ENCODE measurements around the gene KLHL41.
"Not testable (repeated sequence)": the region's sequence is repeated elsewhere in the genome, so short reads cannot be mapped to it uniquely, and the experiment has no call there.

KLHL41 gene

GRCh38 chr2:169571571-169571970 lies 62.1 kb downstream of the KLHL41 start:
- in situ Hi-C loops (cut with MboI; ENCODE audit: low sequenced_read_pairs): no loop called here

- in situ Hi-C loops (cut with MboI; ENCODE audit: low sequenced_read_pairs): no loop called here
Measured at GRCh38 chr2:169572189-169572588, 62.7 kb downstream of the KLHL41 start.

DNA sequence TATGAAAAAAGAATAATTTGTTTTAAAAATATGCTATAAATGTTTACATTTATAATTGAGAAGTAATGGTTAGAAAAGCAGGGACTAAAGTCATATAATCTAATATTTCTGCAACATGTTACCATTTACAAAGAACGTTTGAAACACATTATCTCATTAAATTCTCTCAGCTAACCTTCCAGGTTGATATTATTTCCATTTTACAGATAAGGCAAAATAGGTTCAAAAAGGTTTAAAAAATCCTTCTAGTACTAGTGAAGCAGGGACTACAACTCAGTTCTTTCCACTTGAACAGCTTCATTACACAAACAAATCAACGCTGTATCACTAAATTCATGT lies 63.3 kb downstream of the KLHL41 start:
- in situ Hi-C loops (cut with MboI; ENCODE audit: low sequenced_read_pairs): no loop called here

DNA sequence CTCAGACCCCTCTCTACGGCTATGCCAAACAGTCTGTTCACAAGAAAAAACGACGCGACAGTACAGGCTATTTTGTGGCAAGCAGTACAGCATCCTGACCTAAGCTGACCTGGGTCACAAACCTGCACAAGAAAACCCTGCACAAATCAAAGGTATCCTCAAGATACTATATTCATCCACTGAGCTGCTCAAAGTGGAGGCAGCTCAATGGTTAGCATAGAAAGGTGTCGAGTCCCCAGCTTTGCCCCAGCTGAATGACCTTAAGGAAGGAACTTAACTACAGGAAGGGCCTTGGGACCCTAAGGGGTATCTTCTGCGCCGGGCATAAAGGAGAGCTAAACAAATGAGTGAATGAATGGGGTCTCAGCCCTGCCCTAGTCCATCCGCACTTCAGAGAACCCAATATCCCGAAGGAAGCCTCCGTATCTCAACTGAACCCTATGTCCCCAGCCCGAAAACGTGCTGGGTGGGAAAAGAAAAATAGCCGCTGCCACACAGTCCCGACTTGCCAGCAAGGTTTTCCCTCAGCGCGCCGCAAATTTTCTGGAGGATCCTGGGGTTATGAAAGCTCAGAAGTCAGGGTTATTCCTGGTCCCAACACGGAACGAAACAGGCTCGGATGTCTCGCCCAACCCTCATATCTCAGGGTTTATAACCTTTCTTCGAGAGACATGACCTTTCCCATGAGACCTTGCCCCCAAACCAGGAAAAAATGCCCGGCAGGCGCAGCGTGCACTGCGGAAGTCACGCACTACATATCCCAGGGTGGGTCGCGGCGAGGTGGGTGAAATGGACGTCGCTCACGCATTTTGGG lies 63.9 kb downstream of the KLHL41 start, which contains the start of gene FASTKD1:
TSS of gene FASTKD1 (minus strand) at position 706 of the 814 bp plus-strand sequence. CDS start 1,836 bp downstream, outside the sequence.
- in situ Hi-C loops (cut with MboI; ENCODE audit: low sequenced_read_pairs): no loop called here

DNA sequence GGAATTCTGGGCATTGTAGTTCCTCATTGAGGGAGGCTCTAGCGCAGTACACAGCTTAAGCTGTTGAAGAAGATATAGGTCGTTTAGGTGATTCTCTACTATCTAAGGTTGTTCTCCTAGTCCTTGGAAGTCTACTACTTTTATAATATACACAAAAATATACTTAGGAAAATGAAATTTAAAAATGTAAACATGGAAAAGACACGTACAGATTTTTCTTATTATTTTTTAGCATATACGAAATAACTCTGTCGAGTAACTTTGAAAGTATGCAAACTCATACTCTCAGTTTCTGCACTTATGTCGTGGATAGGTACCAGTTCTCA lies 64.4 kb downstream of the KLHL41 start:
- in situ Hi-C loops (cut with MboI; ENCODE audit: low sequenced_read_pairs): no loop called here

DNA sequence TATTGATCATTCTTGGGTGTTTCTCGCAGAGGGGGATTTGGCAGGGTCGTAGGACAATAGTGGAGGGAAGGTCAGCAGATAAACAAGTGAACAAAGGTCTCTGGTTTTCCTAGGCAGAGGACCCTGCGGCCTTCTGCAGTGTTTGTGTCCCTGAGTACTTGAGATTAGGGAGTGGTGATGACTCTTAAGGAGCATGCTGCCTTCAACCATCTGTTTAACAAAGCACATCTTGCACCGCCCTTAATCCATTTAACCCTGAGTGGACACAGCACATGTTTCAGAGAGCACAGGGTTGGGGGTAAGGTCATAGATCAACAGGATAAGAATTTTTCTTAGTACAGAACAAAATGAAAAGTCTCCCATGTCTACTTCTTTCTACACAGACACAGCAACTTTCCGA lies 65.0 kb downstream of the KLHL41 start:
- in situ Hi-C loops (cut with MboI; ENCODE audit: low sequenced_read_pairs): not testable (repeated sequence)

GRCh38 chr2:169575264-169575663 lies 65.8 kb downstream of the KLHL41 start:
- in situ Hi-C loops (cut with MboI; ENCODE audit: low sequenced_read_pairs): not testable (repeated sequence)

All from HL-60/S4 (cell line).